HG03159 (cell line): ENCODE data around the gene ERFL.
"Not testable (repeated sequence)": the region's sequence is repeated elsewhere in the genome, so short reads cannot be mapped to it uniquely, and the experiment has no call there.

Experiments used
- ATAC-seq: cut with Tn5 transposase; IDR thresholded peaks from one replicate; pipeline ENCODE4 v1.9.1; 2021; ENCODE audit warnings: mild to moderate bottlenecking, moderate library complexity; ENCODE audit not compliant: unreplicated experiment

Gene ERFL

GRCh38 chr19:41879670-41880328 is 48.5 kb downstream of the ERFL start:
- ATAC-seq, result no peak

GRCh38 chr19:41879080-41879479 is 49.2 kb downstream of the ERFL start:
- no peak for ATAC-seq

GRCh38 chr19:41877916-41878905 is 50.0 kb downstream of the ERFL start:
- ATAC-seq, result peak; percentile 10

- ATAC-seq, result peak; percentile 55
Measured at GRCh38 chr19:41876847-41877832, 51.1 kb downstream of the ERFL start, which contains the start of gene CD79A. Gene CD79A, plus strand, starts transcription at chr19:41877279. Its CDS starts 26 bp downstream, at chr19:41877305.

- not testable (repeated sequence) for ATAC-seq
Measured at GRCh38 chr19:41875973-41876372, 52.3 kb downstream of the ERFL start.

GRCh38 chr19:41872775-41873647 is 55.2 kb downstream of the ERFL start:
- ATAC-seq, result no peak

- no peak for ATAC-seq
Measured at GRCh38 chr19:41872384-41872774, 55.9 kb downstream of the ERFL start.

GRCh38 chr19:41871573-41872383 is 56.5 kb downstream of the ERFL start:
- ATAC-seq, result peak; percentile 48

- ATAC-seq, result no peak
Measured at GRCh38 chr19:41870401-41870873, 57.8 kb downstream of the ERFL start.

GRCh38 chr19:41869374-41869955 is 58.8 kb downstream of the ERFL start:
- ATAC-seq, result no peak

- ATAC-seq, result no peak
Measured at GRCh38 chr19:41868989-41869300, 59.3 kb downstream of the ERFL start.

GRCh38 chr19:41868120-41868988 is 59.9 kb downstream of the ERFL start:
- no peak for ATAC-seq

- no peak for ATAC-seq
Measured at GRCh38 chr19:41866284-41866683, 62.0 kb downstream of the ERFL start.

GRCh38 chr19:41864374-41864773 is 63.9 kb downstream of the ERFL start:
- no peak for ATAC-seq

GRCh38 chr19:41863209-41863931 is 64.9 kb downstream of the ERFL start:
- ATAC-seq, result no peak

GRCh38 chr19:41862445-41862986 is 65.7 kb downstream of the ERFL start:
- no peak for ATAC-seq

- ATAC-seq, result no peak
Measured at GRCh38 chr19:41861846-41862245, 66.4 kb downstream of the ERFL start.
